MM.1S (cell line): Measurements from ENCODE around the gene KAT14.

ENCODE experiments used
- EZH2 ChIP-seq: fragments of 300-600 bp; sonication (generic); optimal IDR thresholded peaks from 2 replicates; pipeline ENCODE3; 2017; ENCODE audit warnings: low read depth, mild to moderate bottlenecking, antibody characterized with exemption, low read length, mixed read lengths
- EZH2phosphoT487 ChIP-seq: fragments of 300-600 bp; sonication (generic); IDR thresholded peaks from 2 replicates; pipeline ENCODE4 v1.6.1; 2018; ENCODE audit warnings: antibody characterized with exemption, low read length
- TF ChIP-seq, protein P1 (sequence below): fragments of 300-600 bp; sonication (generic); IDR thresholded peaks from 2 replicates; pipeline ENCODE4 v1.5.1; 2016; ENCODE audit warnings: antibody characterized with exemption, low read length, mixed read lengths

DNA sequence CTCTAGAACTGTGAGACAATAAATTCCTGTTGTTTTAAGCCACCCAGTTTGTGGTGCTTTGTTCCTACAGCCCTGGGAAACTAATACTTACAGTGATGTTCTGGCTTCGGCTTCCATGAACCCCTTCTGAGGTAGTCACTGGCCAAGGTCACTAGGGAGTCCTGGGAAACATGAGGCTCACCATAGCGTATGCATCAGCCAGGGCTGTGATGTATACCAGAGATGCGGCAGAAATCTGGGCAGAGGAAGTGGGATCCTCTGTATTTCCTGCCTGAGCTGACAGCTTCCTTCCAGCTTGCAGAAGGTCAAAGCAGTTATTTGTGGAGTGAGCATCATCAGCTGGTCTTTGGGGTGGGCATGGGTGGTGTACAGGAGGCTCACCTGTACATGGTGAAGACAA, 27.9 kb downstream of the KAT14 start:
- TF ChIP-seq, protein P1, sequence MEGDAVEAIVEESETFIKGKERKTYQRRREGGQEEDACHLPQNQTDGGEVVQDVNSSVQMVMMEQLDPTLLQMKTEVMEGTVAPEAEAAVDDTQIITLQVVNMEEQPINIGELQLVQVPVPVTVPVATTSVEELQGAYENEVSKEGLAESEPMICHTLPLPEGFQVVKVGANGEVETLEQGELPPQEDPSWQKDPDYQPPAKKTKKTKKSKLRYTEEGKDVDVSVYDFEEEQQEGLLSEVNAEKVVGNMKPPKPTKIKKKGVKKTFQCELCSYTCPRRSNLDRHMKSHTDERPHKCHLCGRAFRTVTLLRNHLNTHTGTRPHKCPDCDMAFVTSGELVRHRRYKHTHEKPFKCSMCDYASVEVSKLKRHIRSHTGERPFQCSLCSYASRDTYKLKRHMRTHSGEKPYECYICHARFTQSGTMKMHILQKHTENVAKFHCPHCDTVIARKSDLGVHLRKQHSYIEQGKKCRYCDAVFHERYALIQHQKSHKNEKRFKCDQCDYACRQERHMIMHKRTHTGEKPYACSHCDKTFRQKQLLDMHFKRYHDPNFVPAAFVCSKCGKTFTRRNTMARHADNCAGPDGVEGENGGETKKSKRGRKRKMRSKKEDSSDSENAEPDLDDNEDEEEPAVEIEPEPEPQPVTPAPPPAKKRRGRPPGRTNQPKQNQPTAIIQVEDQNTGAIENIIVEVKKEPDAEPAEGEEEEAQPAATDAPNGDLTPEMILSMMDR: no peak
- no peak for TF ChIP-seq EZH2phosphoT487
- TF ChIP-seq EZH2: no peak
